Mesothelial cell of epicardium (in vitro differentiated cells): ENCODE measurements around the gene ABHD1. TPM values are rescaled to one million over a fixed set of nuclear protein-coding genes. Genes with fewer than 3 reads are reported as not detected.
A peak's percentile ranks its signal among the peaks of the same experiment; 100 is the strongest.

ENCODE experiments used
- DNase-seq, 2 experiments: peaks; one replicate each; pipeline ENCODE4 v3.0.0; 2021; ENCODE audit warnings: low spot score in 2 of 2; ENCODE audit not compliant: unreplicated experiment in 2 of 2
- H3K27ac Mint-ChIP-seq: 2 replicates; pipeline ENCODE4 v1.8.0; 2021; ENCODE audit warnings: mixed read lengths
- H3K27me3 Mint-ChIP-seq: 2 replicates; pipeline ENCODE4 v1.8.0; 2021; ENCODE audit warnings: low read depth, mixed read lengths
- H3K36me3 Mint-ChIP-seq: 2 replicates; pipeline ENCODE4 v1.8.0; 2021; ENCODE audit warnings: mixed read lengths
- H3K4me1 Mint-ChIP-seq: 2 replicates; pipeline ENCODE4 v1.8.0; 2021; ENCODE audit warnings: mixed read lengths
- H3K4me3 Mint-ChIP-seq: 2 replicates; pipeline ENCODE4 v1.8.0; 2021; ENCODE audit warnings: mild to moderate bottlenecking, moderate library complexity, mixed read lengths
- H3K9me3 Mint-ChIP-seq: 2 replicates; pipeline ENCODE4 v1.8.0; 2021; ENCODE audit warnings: mixed read lengths
- total RNA-seq: library from RNA; stranded (reverse); gene quantifications from 3 replicates; pipeline ENCODE4 v1.2.1, GENCODE V29; 2021
- TF ChIP-seq, protein P1 (sequence below): fragments of 200-600 bp; sonication (generic); IDR thresholded peaks from one replicate; pipeline ENCODE4 v1.5.0; 2021; ENCODE audit warnings: antibody characterized with exemption; ENCODE audit not compliant: unreplicated experiment

The ABHD1 gene
- total RNA-seq, 1 donor from 2014 or later: 1.5 TPM

DNA sequence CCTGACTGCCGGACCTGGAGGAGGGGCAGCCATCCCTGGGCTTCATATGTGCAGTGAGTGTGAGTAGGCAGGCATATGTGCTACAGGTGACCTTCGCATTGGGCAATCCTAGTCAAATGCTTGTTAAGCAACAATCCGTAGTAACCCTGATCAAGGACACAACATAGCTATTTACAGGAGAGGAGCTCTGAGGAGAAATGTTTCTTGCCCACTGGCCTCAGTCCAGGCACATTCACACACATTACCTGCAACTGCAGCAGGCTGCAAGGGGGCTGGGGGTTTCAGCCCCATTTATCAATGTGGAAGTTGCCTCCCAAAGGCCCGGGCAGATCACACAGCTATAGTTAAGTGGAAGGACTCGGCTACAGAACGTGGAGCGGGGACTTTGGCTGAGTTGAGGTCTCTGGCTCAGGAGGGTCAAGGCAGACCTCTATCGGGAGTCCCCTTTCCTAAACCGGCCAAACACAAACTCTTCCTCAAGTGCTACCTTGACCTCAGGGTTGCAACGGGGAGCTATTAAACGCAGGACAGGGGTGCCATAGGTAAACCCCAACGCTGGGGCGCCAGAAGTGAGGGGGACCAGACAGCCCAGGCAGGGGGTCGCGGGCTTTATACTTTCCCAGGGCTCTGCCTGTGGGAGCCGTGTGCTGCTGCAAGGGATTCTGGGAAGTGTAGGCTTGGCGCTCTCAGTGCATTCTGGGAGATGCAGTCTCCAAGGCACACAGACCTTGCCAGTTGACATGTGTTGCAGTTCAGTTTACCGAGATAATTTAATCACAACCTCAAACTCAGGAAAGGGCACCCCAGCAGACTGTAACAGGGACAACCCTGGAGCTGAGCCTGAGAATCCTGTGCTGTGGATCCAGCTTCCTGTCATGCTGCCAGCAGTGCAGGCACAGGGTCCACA is 27.6 kb upstream of the ABHD1 start:
- no peak for DNase-seq
- TF ChIP-seq, protein P1, sequence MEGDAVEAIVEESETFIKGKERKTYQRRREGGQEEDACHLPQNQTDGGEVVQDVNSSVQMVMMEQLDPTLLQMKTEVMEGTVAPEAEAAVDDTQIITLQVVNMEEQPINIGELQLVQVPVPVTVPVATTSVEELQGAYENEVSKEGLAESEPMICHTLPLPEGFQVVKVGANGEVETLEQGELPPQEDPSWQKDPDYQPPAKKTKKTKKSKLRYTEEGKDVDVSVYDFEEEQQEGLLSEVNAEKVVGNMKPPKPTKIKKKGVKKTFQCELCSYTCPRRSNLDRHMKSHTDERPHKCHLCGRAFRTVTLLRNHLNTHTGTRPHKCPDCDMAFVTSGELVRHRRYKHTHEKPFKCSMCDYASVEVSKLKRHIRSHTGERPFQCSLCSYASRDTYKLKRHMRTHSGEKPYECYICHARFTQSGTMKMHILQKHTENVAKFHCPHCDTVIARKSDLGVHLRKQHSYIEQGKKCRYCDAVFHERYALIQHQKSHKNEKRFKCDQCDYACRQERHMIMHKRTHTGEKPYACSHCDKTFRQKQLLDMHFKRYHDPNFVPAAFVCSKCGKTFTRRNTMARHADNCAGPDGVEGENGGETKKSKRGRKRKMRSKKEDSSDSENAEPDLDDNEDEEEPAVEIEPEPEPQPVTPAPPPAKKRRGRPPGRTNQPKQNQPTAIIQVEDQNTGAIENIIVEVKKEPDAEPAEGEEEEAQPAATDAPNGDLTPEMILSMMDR: no peak
- H3K36me3 Mint-ChIP-seq: no peaks in the 10 kb centered on the region
- H3K27me3 Mint-ChIP-seq: no peaks in the 10 kb centered on the region
- H3K9me3 Mint-ChIP-seq: no peaks in the 10 kb centered on the region
- peaks cover 9% of the 10 kb centered on the region for H3K4me1 Mint-ChIP-seq
- H3K4me3 Mint-ChIP-seq: peak overlapping the region; percentile 71
- peak overlapping the region; percentile 26 for H3K27ac Mint-ChIP-seq

DNA sequence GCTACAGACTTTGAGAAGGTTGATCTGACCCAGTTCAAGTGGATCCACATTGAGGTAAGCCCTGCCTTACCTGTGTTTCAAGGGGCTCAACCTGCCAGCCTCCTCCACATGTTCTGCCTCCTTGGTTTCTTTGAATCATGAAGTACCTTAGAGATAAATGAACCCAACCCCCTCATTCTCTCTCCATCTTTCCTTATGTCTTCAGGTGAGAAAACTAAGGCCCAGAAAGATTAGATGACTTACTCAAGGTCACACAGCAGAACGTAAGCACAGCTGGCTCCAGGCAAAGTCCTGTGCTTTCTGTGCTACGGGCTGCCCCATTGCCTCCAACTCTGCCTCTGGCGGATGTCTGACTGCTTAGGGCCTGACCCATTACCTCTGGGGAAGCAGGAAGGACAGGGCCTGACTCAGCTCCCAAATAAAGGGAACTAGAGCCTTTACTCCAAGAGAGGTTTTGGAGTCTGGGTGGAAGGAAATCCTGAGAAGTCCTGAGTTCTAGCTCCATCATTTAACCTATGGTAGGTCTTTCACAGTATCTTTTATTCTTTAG is 26.8 kb upstream of the ABHD1 start:
- TF ChIP-seq, protein P1: no peak
- H3K9me3 Mint-ChIP-seq: no peaks in the 10 kb centered on the region
- DNase-seq: no peak

DNA sequence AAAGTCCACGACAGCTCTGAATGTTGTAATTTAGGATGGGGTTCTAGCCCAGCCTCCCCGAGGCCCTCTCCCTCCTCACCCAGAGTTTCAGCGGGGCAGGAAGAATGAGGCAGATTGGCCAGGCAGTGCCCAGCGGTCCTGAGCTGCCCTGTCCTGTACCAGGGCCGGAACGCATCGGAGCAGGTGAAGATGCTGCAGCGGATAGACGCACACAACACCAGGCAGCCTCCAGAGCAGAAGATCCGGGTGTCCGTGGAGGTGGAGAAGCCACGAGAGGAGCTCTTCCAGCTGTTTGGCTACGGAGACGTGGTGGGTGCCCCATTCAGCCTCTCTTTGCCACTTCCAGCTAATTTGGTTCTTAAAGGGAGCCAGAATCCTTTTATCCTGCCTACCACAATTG is 26.3 kb upstream of the ABHD1 start:
- H3K9me3 Mint-ChIP-seq: no peaks in the 10 kb centered on the region
- no peak overlapping the region for H3K27ac Mint-ChIP-seq
- peaks cover 9% of the 10 kb centered on the region for H3K4me1 Mint-ChIP-seq
- no peaks in the 10 kb centered on the region for H3K27me3 Mint-ChIP-seq
- H3K4me3 Mint-ChIP-seq: no peak overlapping the region
- H3K36me3 Mint-ChIP-seq: no peaks in the 10 kb centered on the region
- TF ChIP-seq, protein P1: no peak
- DNase-seq: no peak

More for the DNA sequence above, 26.8 kb upstream of the ABHD1 start:
- Mint-ChIP-seq H3K4me1 (peaks cover 9% of the 10 kb centered on the region), H3K27me3 (no peaks in the 10 kb centered on the region), H3K27ac (no peak overlapping the region), H3K4me3 (no peak overlapping the region), H3K36me3 (no peaks in the 10 kb centered on the region)

DNA sequence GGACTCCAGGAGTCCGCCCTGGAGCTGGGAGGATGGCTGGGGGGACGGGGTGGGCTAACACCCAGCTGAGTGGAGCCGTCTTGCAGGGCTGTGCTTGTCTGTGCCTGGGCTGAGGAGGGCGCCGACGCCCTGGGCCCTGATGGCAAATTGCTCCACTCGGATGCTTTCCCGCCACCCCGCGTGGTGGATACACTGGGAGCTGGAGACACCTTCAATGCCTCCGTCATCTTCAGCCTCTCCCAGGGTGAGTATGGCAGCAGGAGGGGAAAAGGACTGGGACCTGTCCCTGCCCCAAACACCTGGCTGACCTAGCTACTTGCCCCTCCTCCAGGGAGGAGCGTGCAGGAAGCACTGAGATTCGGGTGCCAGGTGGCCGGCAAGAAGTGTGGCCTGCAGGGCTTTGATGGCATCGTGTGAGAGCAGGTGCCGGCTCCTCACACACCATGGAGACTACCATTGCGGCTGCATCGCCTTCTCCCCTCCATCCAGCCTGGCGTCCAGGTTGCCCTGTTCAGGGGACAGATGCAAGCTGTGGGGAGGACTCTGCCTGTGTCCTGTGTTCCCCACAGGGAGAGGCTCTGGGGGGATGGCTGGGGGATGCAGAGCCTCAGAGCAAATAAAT is 24.2 kb upstream of the ABHD1 start:
- no peaks in the 10 kb centered on the region for H3K9me3 Mint-ChIP-seq
- H3K4me1 Mint-ChIP-seq: peaks cover 9% of the 10 kb centered on the region
- no peaks in the 10 kb centered on the region for H3K36me3 Mint-ChIP-seq
- no peak for DNase-seq
- H3K27ac Mint-ChIP-seq: no peak overlapping the region
- H3K27me3 Mint-ChIP-seq: peaks cover 3% of the 10 kb centered on the region
- H3K4me3 Mint-ChIP-seq: no peak overlapping the region
- TF ChIP-seq, protein P1: no peak

DNA sequence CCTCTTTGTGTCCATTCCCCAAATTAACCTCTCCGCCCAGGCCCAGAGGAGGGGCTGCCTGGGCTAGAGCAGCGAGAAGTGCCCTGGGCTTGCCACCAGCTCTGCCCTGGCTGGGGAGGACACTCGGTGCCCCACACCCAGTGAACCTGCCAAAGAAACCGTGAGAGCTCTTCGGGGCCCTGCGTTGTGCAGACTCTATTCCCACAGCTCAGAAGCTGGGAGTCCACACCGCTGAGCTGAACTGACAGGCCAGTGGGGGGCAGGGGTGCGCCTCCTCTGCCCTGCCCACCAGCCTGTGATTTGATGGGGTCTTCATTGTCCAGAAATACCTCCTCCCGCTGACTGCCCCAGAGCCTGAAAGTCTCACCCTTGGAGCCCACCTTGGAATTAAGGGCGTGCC is 23.6 kb upstream of the ABHD1 start:
- Mint-ChIP-seq H3K9me3 (no peaks in the 10 kb centered on the region), H3K27ac (no peak overlapping the region), H3K27me3 (peaks cover 6% of the 10 kb centered on the region), H3K4me3 (no peak overlapping the region), H3K4me1 (peaks cover 9% of the 10 kb centered on the region), H3K36me3 (no peaks in the 10 kb centered on the region)
- TF ChIP-seq, protein P1: no peak
- no peak for DNase-seq
